K562 (cell line): ENCODE measurements around the gene LY6G6F.

Experiments
- CEBPB ChIP-seq: fragments of 450-650 bp; IDR thresholded peaks from 2 replicates; pipeline ENCODE4 v1.6.1; 2016; ENCODE audit warnings: missing genetic modification characterization, missing compliant biosample characterization
- CHD1 ChIP-seq: fragments of 200-600 bp; sonication (generic); IDR thresholded peaks from one replicate; pipeline ENCODE4 v1.6.1; 2012; ENCODE audit warnings: mild to moderate bottlenecking, moderate library complexity, low read length, inconsistent platforms
- POLR2A ChIP-seq: fragments of 450-650 bp; conservative IDR thresholded peaks from 2 replicates; pipeline ENCODE4 v1.6.1; 2016
- ZNF699 ChIP-seq: fragments of 250-450 bp; sonication (Bioruptor Pico); IDR thresholded peaks from 2 replicates; pipeline ENCODE4 v1.8.0; 2021; ENCODE audit warnings: mild to moderate bottlenecking, moderate library complexity; ENCODE audit not compliant: insufficient replicate concordance
- TF ChIP-seq, protein P1 (sequence below): fragments of 250-450 bp; sonication (Bioruptor Pico); IDR thresholded peaks from 2 replicates; pipeline ENCODE4 v1.5.0; 2022; ENCODE audit warnings: mild to moderate bottlenecking
- TF ChIP-seq, protein P2 (sequence below), 2 experiments: fragments of 450-650 bp in 1 of 2; sonication (generic) in 1 of 2; formaldehyde crosslinking in 1 of 2; IDR thresholded peaks; 2 replicates each; pipeline versions ENCODE4 v1.7.1 to v1.9.0; 2016 to 2022; ENCODE audit warnings: inconsistent platforms in 1 of 2, mild to moderate bottlenecking in 1 of 2, missing genetic modification reagents in 1 of 2

DNA sequence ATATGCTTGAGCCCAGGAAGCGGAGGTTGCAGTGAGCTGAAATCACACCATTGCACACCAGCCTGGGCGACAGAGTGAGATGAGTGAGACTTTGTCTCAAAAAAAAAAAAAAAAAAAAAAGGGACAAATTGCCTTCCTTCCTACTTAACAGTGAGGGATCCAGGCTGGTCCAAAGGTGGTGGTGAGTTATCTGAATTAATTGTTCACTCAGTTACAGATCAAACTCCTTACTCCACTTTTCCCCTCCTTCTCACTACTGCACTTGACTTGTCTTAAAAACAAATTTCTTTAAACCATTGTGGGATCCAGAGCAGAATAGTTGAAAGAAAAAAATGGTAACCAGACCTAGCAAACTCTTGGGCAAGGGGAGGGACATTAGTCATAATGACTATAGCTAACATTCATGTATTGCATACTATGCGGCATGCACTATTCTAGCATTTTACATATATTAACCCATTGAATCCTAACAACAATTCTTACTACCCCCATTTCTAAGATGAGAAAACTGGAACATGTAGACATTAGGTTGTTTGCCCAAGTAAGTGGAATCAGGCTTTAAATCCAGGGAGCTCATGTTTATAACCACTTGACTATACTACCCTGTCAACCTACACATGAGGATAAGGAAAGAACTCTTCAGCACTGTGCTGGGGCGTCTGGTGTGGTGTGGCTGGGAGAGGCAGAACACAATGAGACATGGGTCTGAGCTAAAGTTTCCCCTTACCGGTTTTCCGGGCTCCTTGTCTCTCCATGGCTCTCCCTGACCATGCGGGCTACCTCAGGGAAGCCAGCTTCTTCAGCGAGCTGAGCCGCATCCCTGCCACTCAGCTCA is 43.3 kb upstream of the LY6G6F start:
- TF ChIP-seq, protein P1, sequence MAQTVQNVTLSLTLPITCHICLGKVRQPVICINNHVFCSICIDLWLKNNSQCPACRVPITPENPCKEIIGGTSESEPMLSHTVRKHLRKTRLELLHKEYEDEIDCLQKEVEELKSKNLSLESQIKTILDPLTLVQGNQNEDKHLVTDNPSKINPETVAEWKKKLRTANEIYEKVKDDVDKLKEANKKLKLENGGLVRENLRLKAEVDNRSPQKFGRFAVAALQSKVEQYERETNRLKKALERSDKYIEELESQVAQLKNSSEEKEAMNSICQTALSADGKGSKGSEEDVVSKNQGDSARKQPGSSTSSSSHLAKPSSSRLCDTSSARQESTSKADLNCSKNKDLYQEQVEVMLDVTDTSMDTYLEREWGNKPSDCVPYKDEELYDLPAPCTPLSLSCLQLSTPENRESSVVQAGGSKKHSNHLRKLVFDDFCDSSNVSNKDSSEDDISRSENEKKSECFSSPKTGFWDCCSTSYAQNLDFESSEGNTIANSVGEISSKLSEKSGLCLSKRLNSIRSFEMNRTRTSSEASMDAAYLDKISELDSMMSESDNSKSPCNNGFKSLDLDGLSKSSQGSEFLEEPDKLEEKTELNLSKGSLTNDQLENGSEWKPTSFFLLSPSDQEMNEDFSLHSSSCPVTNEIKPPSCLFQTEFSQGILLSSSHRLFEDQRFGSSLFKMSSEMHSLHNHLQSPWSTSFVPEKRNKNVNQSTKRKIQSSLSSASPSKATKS = no peak
- TF ChIP-seq ZNF699 (no peak), POLR2A (no peak), CEBPB (tag) (no peak; the same call in 1 of the 2 replicates), CHD1 (no peak)
- TF ChIP-seq, protein P2, sequence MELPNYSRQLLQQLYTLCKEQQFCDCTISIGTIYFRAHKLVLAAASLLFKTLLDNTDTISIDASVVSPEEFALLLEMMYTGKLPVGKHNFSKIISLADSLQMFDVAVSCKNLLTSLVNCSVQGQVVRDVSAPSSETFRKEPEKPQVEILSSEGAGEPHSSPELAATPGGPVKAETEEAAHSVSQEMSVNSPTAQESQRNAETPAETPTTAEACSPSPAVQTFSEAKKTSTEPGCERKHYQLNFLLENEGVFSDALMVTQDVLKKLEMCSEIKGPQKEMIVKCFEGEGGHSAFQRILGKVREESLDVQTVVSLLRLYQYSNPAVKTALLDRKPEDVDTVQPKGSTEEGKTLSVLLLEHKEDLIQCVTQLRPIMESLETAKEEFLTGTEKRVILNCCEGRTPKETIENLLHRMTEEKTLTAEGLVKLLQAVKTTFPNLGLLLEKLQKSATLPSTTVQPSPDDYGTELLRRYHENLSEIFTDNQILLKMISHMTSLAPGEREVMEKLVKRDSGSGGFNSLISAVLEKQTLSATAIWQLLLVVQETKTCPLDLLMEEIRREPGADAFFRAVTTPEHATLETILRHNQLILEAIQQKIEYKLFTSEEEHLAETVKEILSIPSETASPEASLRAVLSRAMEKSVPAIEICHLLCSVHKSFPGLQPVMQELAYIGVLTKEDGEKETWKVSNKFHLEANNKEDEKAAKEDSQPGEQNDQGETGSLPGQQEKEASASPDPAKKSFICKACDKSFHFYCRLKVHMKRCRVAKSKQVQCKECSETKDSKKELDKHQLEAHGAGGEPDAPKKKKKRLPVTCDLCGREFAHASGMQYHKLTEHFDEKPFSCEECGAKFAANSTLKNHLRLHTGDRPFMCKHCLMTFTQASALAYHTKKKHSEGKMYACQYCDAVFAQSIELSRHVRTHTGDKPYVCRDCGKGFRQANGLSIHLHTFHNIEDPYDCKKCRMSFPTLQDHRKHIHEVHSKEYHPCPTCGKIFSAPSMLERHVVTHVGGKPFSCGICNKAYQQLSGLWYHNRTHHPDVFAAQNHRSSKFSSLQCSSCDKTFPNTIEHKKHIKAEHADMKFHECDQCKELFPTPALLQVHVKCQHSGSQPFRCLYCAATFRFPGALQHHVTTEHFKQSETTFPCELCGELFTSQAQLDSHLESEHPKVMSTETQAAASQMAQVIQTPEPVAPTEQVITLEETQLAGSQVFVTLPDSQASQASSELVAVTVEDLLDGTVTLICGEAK (IDR thresholded peaks at IDR 0.05) = no peak
- TF ChIP-seq, protein P2 (CRISPR knock-in tag; IDR thresholded peaks at IDR 0.05) = no peak
